Esophagus squamous epithelium (tissue), 4 donors: Measurements from ENCODE around the gene NPNT.

ENCODE experiments used
- POLR2A ChIP-seq, 4 donors: fragments of 450-650 bp; IDR thresholded peaks; one replicate each; pipeline ENCODE4 v1.6.1; 2017; ENCODE audit warnings: antibody characterized with exemption in 4 of 4, mild to moderate bottlenecking in 4 of 4, moderate library complexity in 3 of 4
- TF ChIP-seq, protein P1 (sequence below), 6 experiments: fragments of 450-650 bp in 4 of 6; fragments of 200-600 bp in 2 of 6; sonication (generic) in 2 of 6; IDR thresholded peaks; one replicate each; pipeline ENCODE4 v1.5.1; 2016 to 2019; ENCODE audit warnings: antibody characterized with exemption in 6 of 6, mild to moderate bottlenecking in 4 of 6, moderate library complexity in 4 of 6

DNA sequence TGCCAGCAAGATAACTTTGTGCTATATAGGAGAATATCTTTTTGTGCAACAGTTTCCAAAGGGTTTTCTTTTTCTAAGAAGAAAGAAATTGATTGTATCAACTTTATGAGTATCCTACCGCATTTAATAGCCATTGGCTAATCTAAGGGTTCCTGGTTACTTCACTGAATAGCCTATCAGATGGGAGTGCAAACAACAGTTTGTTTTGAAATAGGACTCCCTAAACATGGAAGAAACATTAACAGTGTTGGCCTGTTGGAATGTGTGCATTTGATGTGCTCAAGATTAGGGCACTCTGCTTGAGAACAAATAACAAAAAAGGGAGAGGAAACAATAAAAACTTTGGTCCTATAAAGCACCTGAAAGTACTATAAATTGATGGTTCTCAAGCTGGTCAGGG, 29.1 kb downstream of the NPNT start:
- no peak for TF ChIP-seq POLR2A (IDR thresholded peaks at IDR 0.05)
- TF ChIP-seq, protein P1, sequence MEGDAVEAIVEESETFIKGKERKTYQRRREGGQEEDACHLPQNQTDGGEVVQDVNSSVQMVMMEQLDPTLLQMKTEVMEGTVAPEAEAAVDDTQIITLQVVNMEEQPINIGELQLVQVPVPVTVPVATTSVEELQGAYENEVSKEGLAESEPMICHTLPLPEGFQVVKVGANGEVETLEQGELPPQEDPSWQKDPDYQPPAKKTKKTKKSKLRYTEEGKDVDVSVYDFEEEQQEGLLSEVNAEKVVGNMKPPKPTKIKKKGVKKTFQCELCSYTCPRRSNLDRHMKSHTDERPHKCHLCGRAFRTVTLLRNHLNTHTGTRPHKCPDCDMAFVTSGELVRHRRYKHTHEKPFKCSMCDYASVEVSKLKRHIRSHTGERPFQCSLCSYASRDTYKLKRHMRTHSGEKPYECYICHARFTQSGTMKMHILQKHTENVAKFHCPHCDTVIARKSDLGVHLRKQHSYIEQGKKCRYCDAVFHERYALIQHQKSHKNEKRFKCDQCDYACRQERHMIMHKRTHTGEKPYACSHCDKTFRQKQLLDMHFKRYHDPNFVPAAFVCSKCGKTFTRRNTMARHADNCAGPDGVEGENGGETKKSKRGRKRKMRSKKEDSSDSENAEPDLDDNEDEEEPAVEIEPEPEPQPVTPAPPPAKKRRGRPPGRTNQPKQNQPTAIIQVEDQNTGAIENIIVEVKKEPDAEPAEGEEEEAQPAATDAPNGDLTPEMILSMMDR (IDR thresholded peaks at IDR 0.05) = no peak
